HCEC 1CT (cell line): ENCODE measurements around the gene MC3R.

Source experiments
- DNase-seq: peaks from one replicate; pipeline ENCODE4 v3.0.0-alpha.2; 2017

MC3R gene

GRCh38 chr20:56257604-56258003, 9.1 kb downstream of the MC3R start:
- DNase-seq = no peak

GRCh38 chr20:56259948-56260347, 11.4 kb downstream of the MC3R start:
- no peak for DNase-seq

GRCh38 chr20:56268536-56268935, 20.0 kb downstream of the MC3R start:
- DNase-seq = no peak

- no peak for DNase-seq
These were observed 23.4 kb downstream of the MC3R start for GRCh38 chr20:56271974-56272373.

GRCh38 chr20:56273491-56273890, 25.0 kb downstream of the MC3R start:
- DNase-seq = no peak

GRCh38 chr20:56274156-56274555, 25.6 kb downstream of the MC3R start:
- no peak for DNase-seq

GRCh38 chr20:56278196-56278595, 29.7 kb downstream of the MC3R start:
- no peak for DNase-seq

- DNase-seq = peak; percentile 13
These were observed 37.0 kb downstream of the MC3R start for GRCh38 chr20:56285496-56285895.

GRCh38 chr20:56289652-56290051, 41.1 kb downstream of the MC3R start:
- no peak for DNase-seq

GRCh38 chr20:56299362-56299761, 50.8 kb downstream of the MC3R start:
- DNase-seq = no peak
